Right lobe of liver (tissue), 4 donors: ENCODE results near the gene ZNF784.

ENCODE experiments used
- CTCF ChIP-seq, 4 donors: fragments of 200-600 bp in 3 of 4; fragments of 450-650 bp in 1 of 4; IDR thresholded peaks; one replicate each; pipeline versions ENCODE4 v1.5.1 to v1.8.0; 2016 to 2022; ENCODE audit warnings: antibody characterized with exemption in 4 of 4, mild to moderate bottlenecking in 2 of 4
- POLR2A ChIP-seq: fragments of 450-650 bp; IDR thresholded peaks from one replicate; pipeline ENCODE4 v1.6.1; 2017; ENCODE audit warnings: antibody characterized with exemption, mild to moderate bottlenecking
- donor health status: DM: no; HTN: no; CAD: no.
- donor health status: DM: no; HTN: no; CAD: no.
- donor health status: DM: no; HTN: yes; CAD: no.

- TF ChIP-seq CTCF (IDR thresholded peaks at IDR 0.05) (no peak), POLR2A (no peak)
These were observed 3.8 kb downstream of the ZNF784 start for GRCh38 chr19:55620410-55621204.
